B cell (primary cell): ENCODE results near the gene TMEM114. TPM values are rescaled to one million over a fixed set of nuclear protein-coding genes. Genes with fewer than 3 reads are reported as not detected.

Experiments used
- ATAC-seq: fragments of 200-7000 bp; cut with Tn5 transposase; one replicate; pipeline ENCODE4 v1.10.0; 2021; ENCODE audit warnings: low read depth, mild to moderate bottlenecking, moderate number of reproducible peaks, moderate library complexity
- CTCF ChIA-PET: fragments of 350-600 bp; sonication (Branson Sonifier 250); formaldehyde crosslinking; loops from one replicate; lab custom pipeline; 2021; ENCODE audit warnings: antibody characterized with exemption, inconsistent platforms; lab: Charles Lee
- POLR2A ChIA-PET: fragments of 350-600 bp; sonication (Branson Sonifier 250); formaldehyde crosslinking; loops from one replicate; lab custom pipeline; 2021; ENCODE audit warnings: antibody characterized with exemption; lab: Charles Lee
- DNase-seq: peaks from one replicate; pipeline ENCODE4 v3.0.0; 2013
- H2AFZ ChIP-seq: 2 replicates; pipeline ENCODE4 v1.6.1; 2012; ENCODE audit warnings: mild to moderate bottlenecking, low read depth, low read length; ENCODE audit not compliant: insufficient read depth, poor library complexity, severe bottlenecking
- H3K27ac ChIP-seq, 2 donors: 1 replicate in 1 of 2; 2 replicates in 1 of 2; pipeline ENCODE4 v1.5.1; 2012 to 2013; ENCODE audit warnings: low read length in 2 of 2, mild to moderate bottlenecking in 2 of 2, moderate library complexity in 1 of 2
- H3K27me3 ChIP-seq, 4 experiments: fragments of 200-600 bp in 1 of 4; sonication (generic) in 1 of 4; replicated peaks in 1 of 4; 1 replicate in 2 of 4; 2 replicates in 2 of 4; pipeline versions ENCODE4 v1.6.1 to v1.7.0; 2013 to 2016; ENCODE audit warnings: low read length in 3 of 4, mild to moderate bottlenecking in 2 of 4, mixed read lengths in 1 of 4, moderate library complexity in 1 of 4; ENCODE audit not compliant: insufficient read depth in 4 of 4, control insufficient read depth in 3 of 4; ENCODE audit errors: control extremely low read depth in 1 of 4
- H3K36me3 ChIP-seq, 2 experiments: replicated peaks in 1 of 2; 1 replicate in 1 of 2; 2 replicates in 1 of 2; pipeline versions ENCODE4 v1.6.1 to v1.7.1; 2013; ENCODE audit warnings: low read length in 1 of 2; ENCODE audit not compliant: insufficient read depth in 2 of 2, control insufficient read depth in 1 of 2; ENCODE audit errors: control extremely low read depth in 1 of 2, extremely low read depth in 1 of 2
- H3K4me1 ChIP-seq, 2 donors: fragments of 200-600 bp in 1 of 2; sonication (generic) in 1 of 2; 1 replicate in 1 of 2; 2 replicates in 1 of 2; pipeline versions ENCODE4 v1.5.1 to v1.6.1; 2013 to 2017; ENCODE audit warnings: low read length in 2 of 2; ENCODE audit not compliant: control insufficient read depth in 2 of 2, insufficient read depth in 2 of 2
- H3K4me2 ChIP-seq: replicated peaks from 2 replicates; pipeline ENCODE3; 2012; ENCODE audit warnings: mild to moderate bottlenecking, low read depth, low read length; ENCODE audit not compliant: poor library complexity, severe bottlenecking
- H3K4me3 ChIP-seq, 5 experiments: fragments of 200-600 bp in 1 of 5; sonication (generic) in 1 of 5; 1 replicate in 3 of 5; 2 replicates in 2 of 5; pipeline versions ENCODE4 v1.5.1 to v1.7.0; 2011 to 2016; ENCODE audit warnings: low read length in 4 of 5, mild to moderate bottlenecking in 4 of 5, low read depth in 2 of 5, control low read depth in 1 of 5, moderate library complexity in 1 of 5; ENCODE audit not compliant: insufficient read depth in 1 of 5; ENCODE audit errors: control extremely low read depth in 1 of 5, extremely low read depth in 1 of 5
- H3K79me2 ChIP-seq: fragments of 200-600 bp; sonication (generic); one replicate; pipeline ENCODE4 v1.6.0; 2016; ENCODE audit warnings: low read length; ENCODE audit not compliant: control insufficient read depth, insufficient read depth
- H3K9ac ChIP-seq: fragments of 200-600 bp; sonication (generic); 2 replicates; pipeline ENCODE4 v1.6.1; 2017; ENCODE audit warnings: mild to moderate bottlenecking, low read length, moderate library complexity
- H3K9me3 ChIP-seq, 3 donors: one replicate each; pipeline versions ENCODE4 v1.6.1 to v1.7.1; 2013; ENCODE audit warnings: low read length in 2 of 3; ENCODE audit not compliant: control insufficient read depth in 2 of 3, insufficient read depth in 1 of 3; ENCODE audit errors: control extremely low read depth in 1 of 3
- H4K20me1 ChIP-seq: 2 replicates; pipeline ENCODE4 v1.6.0; 2012; ENCODE audit warnings: mild to moderate bottlenecking, low read length; ENCODE audit not compliant: insufficient read depth, control insufficient read depth, poor library complexity, severe bottlenecking
- H3K27ac Mint-ChIP-seq: one replicate; pipeline ENCODE4 v1.8.0; 2021; ENCODE audit warnings: mixed read lengths
- H3K27me3 Mint-ChIP-seq: one replicate; pipeline ENCODE4 v1.8.0; 2021; ENCODE audit warnings: mixed read lengths
- H3K4me1 Mint-ChIP-seq: one replicate; pipeline ENCODE4 v1.8.0; 2021; ENCODE audit warnings: mixed read lengths
- H3K4me3 Mint-ChIP-seq: one replicate; pipeline ENCODE4 v1.8.0; 2021; ENCODE audit warnings: mixed read lengths
- H3K9me3 Mint-ChIP-seq: one replicate; pipeline ENCODE4 v1.8.0; 2022; ENCODE audit warnings: mixed read lengths; ENCODE audit not compliant: insufficient read depth
- CTCF ChIP-seq: fragments of 200-600 bp; IDR thresholded peaks from one replicate; pipeline ENCODE4 v1.8.0; 2022; ENCODE audit warnings: antibody characterized with exemption, mild to moderate bottlenecking
- EZH2 ChIP-seq: IDR thresholded peaks from 2 replicates; pipeline ENCODE4 v1.6.1; 2012; ENCODE audit warnings: borderline replicate concordance, low read depth, mild to moderate bottlenecking, moderate library complexity, low read length; ENCODE audit not compliant: insufficient read depth, poor library complexity, severe bottlenecking
- WGBS: methylation state at CpG from one replicate; pipeline ENCODE4 v1.1.5; 2013; ENCODE audit warnings: missing lambda C conversion rate; ENCODE audit not compliant: insufficient coverage; 5-methylcytosine and 5-hydroxymethylcytosine counted together
- intact Hi-C: fragments of 100-400 bp; cut with micrococcal nuclease; formaldehyde crosslinking; loops from one replicate; pipeline ENCODE4 v1.10.0; 2022
- polyA plus RNA-seq: library from polyadenylated mRNA; depleted of rRNA; stranded (reverse); fragments of >200 nt; gene quantifications from 2 replicates; pipeline ENCODE4 v1.2.3, GENCODE V29; 2012
- total RNA-seq, 2 donors: library from RNA; stranded (reverse); fragments of 120-200 nt in 1 of 2; gene quantifications; 1 replicate in 1 of 2; 2 replicates in 1 of 2; pipeline versions ENCODE4 v1.2.3 to v1.2.4, GENCODE V29; 2013 to 2022

The TMEM114 gene
- total and polyA plus RNA-seq, 2 donors (not counting 1 experiment from before 2014, with no cell fraction given) = not detected

DNA sequence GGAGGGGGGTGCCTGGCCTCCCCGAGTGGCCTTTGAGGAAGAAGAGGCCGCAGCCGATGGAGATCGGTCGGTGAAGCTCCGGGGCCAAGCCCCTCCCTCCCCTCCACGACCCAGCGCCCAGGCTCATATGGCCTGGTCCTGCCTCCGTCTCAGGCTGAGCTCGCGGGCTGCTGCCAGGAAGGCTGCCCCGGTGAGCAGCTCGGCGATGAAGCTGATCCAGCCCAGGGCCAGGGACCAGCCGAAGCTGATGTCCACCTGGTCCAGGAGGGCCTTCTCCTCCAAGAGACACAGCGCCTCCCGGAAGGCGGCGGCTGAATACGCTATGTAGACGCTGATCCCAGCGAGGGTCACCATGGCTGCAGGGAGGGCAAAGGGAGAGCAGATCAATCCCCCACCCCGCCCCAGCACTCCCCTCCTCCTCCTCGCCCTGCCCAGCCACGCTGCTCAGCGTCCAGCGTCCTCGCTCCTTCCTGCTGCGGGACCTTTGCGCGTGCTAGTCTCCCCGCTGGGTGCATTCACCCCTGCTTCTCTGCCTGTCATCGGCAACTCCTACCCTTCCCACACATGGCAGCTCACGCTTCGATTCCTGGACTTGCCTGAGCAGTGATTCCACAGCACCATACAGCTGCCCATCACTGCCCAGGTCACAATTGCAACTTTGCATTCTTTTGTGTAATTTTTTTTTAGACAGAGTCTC is 20.5 kb downstream of the TMEM114 start:
- H4K20me1 ChIP-seq = no peaks in the 10 kb centered on the region
- peaks cover 0 to 11% (median 2%) of the 10 kb centered on the region in 4 experiments for H3K27me3 ChIP-seq
- no peak overlapping the region for H3K9ac ChIP-seq
- H3K9me3 ChIP-seq = no peaks in the 10 kb centered on the region
- H3K9me3 Mint-ChIP-seq = no peaks in the 10 kb centered on the region
- no peaks in the 10 kb centered on the region for H3K79me2 ChIP-seq
- WGBS = 59% methylated on average over 34 of the region's 35 CpGs
- no peak overlapping the region for H3K4me3 ChIP-seq
- no peak overlapping the region for H2AFZ ChIP-seq
- TF ChIP-seq EZH2 (no peak), CTCF (no peak)
- no peak overlapping the region for H3K4me2 ChIP-seq
- ATAC-seq (no peak), DNase-seq (no peak)
- intact Hi-C loops = loop anchor here (5.0 kb wide), 1 partner anchor 298 kb away; the partner anchor contains the start of gene CARHSP1
- no peaks in the 10 kb centered on the region for H3K36me3 ChIP-seq
- H3K4me3 Mint-ChIP-seq = no peak overlapping the region
- POLR2A ChIA-PET = no interaction called here
- CTCF ChIA-PET = interaction anchor here (0.6 to 3.4 kb wide), 6 partner anchors 12 to 439 kb away, joined by 3 to 16 read pairs (median 5); no protein-coding TSS in a partner anchor
- peaks cover 19% of the 10 kb centered on the region for H3K27me3 Mint-ChIP-seq
- H3K4me1 ChIP-seq = peaks cover 0 to 6% of the 10 kb centered on the region in 2 donors
- H3K4me1 Mint-ChIP-seq = peaks cover 7% of the 10 kb centered on the region
- H3K27ac Mint-ChIP-seq = peak overlapping the region; percentile 46
- no peak overlapping the region for H3K27ac ChIP-seq

GRCh38 chr16:8568231-8568617 is 22.1 kb downstream of the TMEM114 start:
- POLR2A ChIA-PET = no interaction called here
- H3K79me2 ChIP-seq = no peaks in the 10 kb centered on the region
- H3K9ac ChIP-seq = no peak overlapping the region
- CTCF ChIA-PET = interaction anchor here (0.5 to 3.4 kb wide), 7 partner anchors 14 to 566 kb away, joined by 3 to 16 read pairs (median 5); no protein-coding TSS in a partner anchor
- WGBS = 88% methylated on average over 4 of the region's 6 CpGs
- no peaks in the 10 kb centered on the region for H3K36me3 ChIP-seq
- Mint-ChIP-seq H3K4me3 (no peak overlapping the region), H3K4me1 (peaks cover 7% of the 10 kb centered on the region), H3K27me3 (peaks cover 19% of the 10 kb centered on the region), H3K9me3 (no peaks in the 10 kb centered on the region), H3K27ac (no peak overlapping the region)
- DNase-seq (no peak), ATAC-seq (no peak)
- peaks cover 0 to 3% (median 0%) of the 10 kb centered on the region in 4 experiments for H3K27me3 ChIP-seq
- H3K9me3 ChIP-seq = no peaks in the 10 kb centered on the region
- no peaks in the 10 kb centered on the region for H4K20me1 ChIP-seq
- no peak overlapping the region for H3K4me3 ChIP-seq
- no peak overlapping the region for H3K27ac ChIP-seq
- H3K4me1 ChIP-seq = peaks cover 0 to 6% of the 10 kb centered on the region in 2 donors
- peak overlapping the region; percentile 57 for H2AFZ ChIP-seq
- intact Hi-C loops = loop anchor here (5.0 kb wide), 1 partner anchor 299 kb away; the partner anchor contains the start of gene CARHSP1
- TF ChIP-seq CTCF (no peak), EZH2 (no peak)
- H3K4me2 ChIP-seq = peak overlapping the region; percentile 35
